GM12878 (cell line): ENCODE data around the gene STRBP.

ENCODE experiments used
- DPF2 ChIP-seq: fragments of 450-650 bp; IDR thresholded peaks from 2 replicates; pipeline ENCODE4 v1.6.1; 2017; ENCODE audit warnings: mild to moderate bottlenecking
- POLR2AphosphoS2 ChIP-seq: IDR thresholded peaks from 2 replicates; pipeline ENCODE4 v1.6.1; 2011; ENCODE audit warnings: low read depth, mild to moderate bottlenecking, low read length, improper control_type of control experiment, moderate library complexity
- RB1 ChIP-seq: fragments of 450-650 bp; formaldehyde crosslinking; IDR thresholded peaks from 2 replicates; pipeline ENCODE4 v1.6.1; 2017; ENCODE audit warnings: mild to moderate bottlenecking, borderline replicate concordance
- SMC3 ChIP-seq: IDR thresholded peaks from 2 replicates; pipeline ENCODE4 v1.6.1; 2011; ENCODE audit warnings: low read length, improper control_type of control experiment, borderline replicate concordance
- SP1 ChIP-seq: IDR thresholded peaks from one replicate; pipeline ENCODE4 v1.6.1; 2011; ENCODE audit warnings: low read depth, low read length
- TAF1 ChIP-seq: IDR thresholded peaks from 2 replicates; pipeline ENCODE4 v1.6.1; 2011; ENCODE audit warnings: mild to moderate bottlenecking, low read depth, low read length, borderline replicate concordance
- TF ChIP-seq, protein P1 (sequence below): IDR thresholded peaks from 2 replicates; pipeline ENCODE4 v1.6.1; 2012; ENCODE audit warnings: low read depth, low read length, improper control_type of control experiment
- TF ChIP-seq, protein P2 (sequence below), 3 experiments: IDR thresholded peaks in 2 of 3; conservative IDR thresholded peaks in 1 of 3; 2 replicates each; pipeline ENCODE4 v1.5.1; 2011; ENCODE audit warnings: low read depth in 3 of 3, low read length in 3 of 3, mild to moderate bottlenecking in 3 of 3, control low read depth in 2 of 3, moderate library complexity in 2 of 3, inconsistent platforms in 1 of 3, mixed read lengths in 1 of 3; ENCODE audit not compliant: control insufficient read depth in 2 of 3, insufficient read depth in 1 of 3; ENCODE audit errors: extremely low read depth in 1 of 3
- TF ChIP-seq, protein P3 (sequence below): fragments of 450-650 bp; IDR thresholded peaks from 2 replicates; pipeline ENCODE4 v1.6.1; 2017; ENCODE audit warnings: mild to moderate bottlenecking

DNA sequence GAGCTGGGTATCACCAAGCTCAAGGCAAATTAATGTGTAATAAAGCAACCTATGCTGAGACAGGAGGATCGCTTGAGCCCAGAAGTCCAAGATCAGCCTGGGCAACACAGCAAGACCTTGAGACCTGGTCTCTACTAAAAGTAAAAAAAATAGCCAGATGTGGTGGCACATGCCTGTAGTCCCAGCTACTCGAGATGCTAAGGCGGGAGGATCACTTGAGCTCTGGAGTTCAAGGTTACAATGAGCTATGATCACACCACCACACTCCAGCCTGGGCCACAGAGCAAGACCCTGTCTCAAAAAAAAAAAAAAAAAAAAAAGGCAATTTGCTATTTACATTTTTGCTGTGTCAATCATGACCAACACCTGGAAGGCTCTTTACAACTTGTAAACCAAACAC lies 5.2 kb downstream of the STRBP start:
- TF ChIP-seq, protein P1, sequence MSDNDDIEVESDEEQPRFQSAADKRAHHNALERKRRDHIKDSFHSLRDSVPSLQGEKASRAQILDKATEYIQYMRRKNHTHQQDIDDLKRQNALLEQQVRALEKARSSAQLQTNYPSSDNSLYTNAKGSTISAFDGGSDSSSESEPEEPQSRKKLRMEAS, result no peak
- TF ChIP-seq RB1 (no peak), SP1 (no peak), POLR2AphosphoS2 (no peak), TAF1 (no peak), DPF2 (no peak), SMC3 (no peak)
- TF ChIP-seq, protein P2, sequence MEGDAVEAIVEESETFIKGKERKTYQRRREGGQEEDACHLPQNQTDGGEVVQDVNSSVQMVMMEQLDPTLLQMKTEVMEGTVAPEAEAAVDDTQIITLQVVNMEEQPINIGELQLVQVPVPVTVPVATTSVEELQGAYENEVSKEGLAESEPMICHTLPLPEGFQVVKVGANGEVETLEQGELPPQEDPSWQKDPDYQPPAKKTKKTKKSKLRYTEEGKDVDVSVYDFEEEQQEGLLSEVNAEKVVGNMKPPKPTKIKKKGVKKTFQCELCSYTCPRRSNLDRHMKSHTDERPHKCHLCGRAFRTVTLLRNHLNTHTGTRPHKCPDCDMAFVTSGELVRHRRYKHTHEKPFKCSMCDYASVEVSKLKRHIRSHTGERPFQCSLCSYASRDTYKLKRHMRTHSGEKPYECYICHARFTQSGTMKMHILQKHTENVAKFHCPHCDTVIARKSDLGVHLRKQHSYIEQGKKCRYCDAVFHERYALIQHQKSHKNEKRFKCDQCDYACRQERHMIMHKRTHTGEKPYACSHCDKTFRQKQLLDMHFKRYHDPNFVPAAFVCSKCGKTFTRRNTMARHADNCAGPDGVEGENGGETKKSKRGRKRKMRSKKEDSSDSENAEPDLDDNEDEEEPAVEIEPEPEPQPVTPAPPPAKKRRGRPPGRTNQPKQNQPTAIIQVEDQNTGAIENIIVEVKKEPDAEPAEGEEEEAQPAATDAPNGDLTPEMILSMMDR (IDR thresholded peaks at IDR 0.05 in 2 of 3, conservative IDR thresholded peaks at IDR 0.05 in 1 of 3; ENCODE audit: control insufficient read depth in 2 of 3, extremely low read depth in 1 of 3, insufficient read depth in 1 of 3, low read depth in 3 of 3, low read length in 3 of 3), result no peak
- TF ChIP-seq, protein P3, sequence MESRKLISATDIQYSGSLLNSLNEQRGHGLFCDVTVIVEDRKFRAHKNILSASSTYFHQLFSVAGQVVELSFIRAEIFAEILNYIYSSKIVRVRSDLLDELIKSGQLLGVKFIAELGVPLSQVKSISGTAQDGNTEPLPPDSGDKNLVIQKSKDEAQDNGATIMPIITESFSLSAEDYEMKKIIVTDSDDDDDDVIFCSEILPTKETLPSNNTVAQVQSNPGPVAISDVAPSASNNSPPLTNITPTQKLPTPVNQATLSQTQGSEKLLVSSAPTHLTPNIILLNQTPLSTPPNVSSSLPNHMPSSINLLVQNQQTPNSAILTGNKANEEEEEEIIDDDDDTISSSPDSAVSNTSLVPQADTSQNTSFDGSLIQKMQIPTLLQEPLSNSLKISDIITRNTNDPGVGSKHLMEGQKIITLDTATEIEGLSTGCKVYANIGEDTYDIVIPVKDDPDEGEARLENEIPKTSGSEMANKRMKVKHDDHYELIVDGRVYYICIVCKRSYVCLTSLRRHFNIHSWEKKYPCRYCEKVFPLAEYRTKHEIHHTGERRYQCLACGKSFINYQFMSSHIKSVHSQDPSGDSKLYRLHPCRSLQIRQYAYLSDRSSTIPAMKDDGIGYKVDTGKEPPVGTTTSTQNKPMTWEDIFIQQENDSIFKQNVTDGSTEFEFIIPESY, result no peak
